ENCODE results near the gene CFAP299.

Gene CFAP299

GRCh38 chr4:80393246-80393969 lies 57.9 kb downstream of the CFAP299 start:
- TF ChIP-seq CEBPB (IDR thresholded peaks at IDR 0.05) (no peak), MAX (IDR thresholded peaks at IDR 0.05) (no peak), NFIC (IDR thresholded peaks at IDR 0.05) (no peak), FOXM1 (IDR thresholded peaks at IDR 0.05; ENCODE audit: borderline replicate concordance, low read depth) (no peak), USF1 (IDR thresholded peaks at IDR 0.05) (no peak), EGR1 (IDR thresholded peaks at IDR 0.05) (no peak), TEAD4 (IDR thresholded peaks at IDR 0.05) (no peak), TCF12 (IDR thresholded peaks at IDR 0.05; ENCODE audit: low read depth) (no peak)

- TF ChIP-seq TAF1 (IDR thresholded peaks at IDR 0.05; ENCODE audit: low read depth), result no peak
- no peak for TF ChIP-seq NFIC (IDR thresholded peaks at IDR 0.05)
- no peak for TF ChIP-seq MAX (IDR thresholded peaks at IDR 0.05)
- TF ChIP-seq CEBPB (IDR thresholded peaks at IDR 0.05), result no peak
- TF ChIP-seq EP300 (IDR thresholded peaks at IDR 0.05; ENCODE audit: borderline replicate concordance), result no peak
- no peak for TF ChIP-seq YY1 (IDR thresholded peaks at IDR 0.05; ENCODE audit: low read depth)
These were observed 58.4 kb downstream of the CFAP299 start for GRCh38 chr4:80393970-80394250.

- no peak for TF ChIP-seq EP300 (IDR thresholded peaks at IDR 0.05; ENCODE audit: borderline replicate concordance)
- no peak for TF ChIP-seq ZBTB7A (IDR thresholded peaks at IDR 0.05; ENCODE audit: low read depth)
- TF ChIP-seq CREB1 (IDR thresholded peaks at IDR 0.05; ENCODE audit: low read depth), result no peak
- TF ChIP-seq TAF1 (IDR thresholded peaks at IDR 0.05; ENCODE audit: low read depth), result no peak
- TF ChIP-seq MAX (IDR thresholded peaks at IDR 0.05), result no peak
These were observed 71.7 kb downstream of the CFAP299 start for GRCh38 chr4:80407246-80407645.

- TF ChIP-seq CREB1 (IDR thresholded peaks at IDR 0.05; ENCODE audit: low read depth), result no peak
- no peak for TF ChIP-seq TCF12 (IDR thresholded peaks at IDR 0.05; ENCODE audit: low read depth)
- TF ChIP-seq ZBTB7A (IDR thresholded peaks at IDR 0.05; ENCODE audit: low read depth), result no peak
- TF ChIP-seq CEBPB (IDR thresholded peaks at IDR 0.05), result no peak
- TF ChIP-seq TEAD4 (IDR thresholded peaks at IDR 0.05), result no peak
- no peak for TF ChIP-seq TAF1 (IDR thresholded peaks at IDR 0.05; ENCODE audit: low read depth)
- no peak for TF ChIP-seq RAD21 (IDR thresholded peaks at IDR 0.05; ENCODE audit: low read depth)
- TF ChIP-seq MAX (IDR thresholded peaks at IDR 0.05), result no peak
- TF ChIP-seq NFIC (IDR thresholded peaks at IDR 0.05), result no peak
- no peak for TF ChIP-seq USF1 (IDR thresholded peaks at IDR 0.05)
- TF ChIP-seq EGR1 (IDR thresholded peaks at IDR 0.05), result no peak
- TF ChIP-seq FOXM1 (IDR thresholded peaks at IDR 0.05; ENCODE audit: borderline replicate concordance, low read depth), result no peak
- no peak for TF ChIP-seq EP300 (IDR thresholded peaks at IDR 0.05; ENCODE audit: borderline replicate concordance)
- no peak for TF ChIP-seq REST (IDR thresholded peaks at IDR 0.05; ENCODE audit: low read depth)
- no peak for TF ChIP-seq YY1 (IDR thresholded peaks at IDR 0.05; ENCODE audit: low read depth)
These were observed 74.3 kb downstream of the CFAP299 start for GRCh38 chr4:80409809-80410208.

GRCh38 chr4:80412322-80412721 lies 76.8 kb downstream of the CFAP299 start:
- TF ChIP-seq FOXM1 (IDR thresholded peaks at IDR 0.05; ENCODE audit: borderline replicate concordance, low read depth) (no peak), NFIC (IDR thresholded peaks at IDR 0.05) (no peak), REST (IDR thresholded peaks at IDR 0.05; ENCODE audit: low read depth) (no peak), TCF12 (IDR thresholded peaks at IDR 0.05; ENCODE audit: low read depth) (no peak), EP300 (IDR thresholded peaks at IDR 0.05; ENCODE audit: borderline replicate concordance) (no peak), TEAD4 (IDR thresholded peaks at IDR 0.05) (no peak), EGR1 (IDR thresholded peaks at IDR 0.05) (no peak)

- TF ChIP-seq REST (IDR thresholded peaks at IDR 0.05; ENCODE audit: low read depth) (no peak), EGR1 (IDR thresholded peaks at IDR 0.05) (no peak), TCF12 (IDR thresholded peaks at IDR 0.05; ENCODE audit: low read depth) (no peak), CREB1 (IDR thresholded peaks at IDR 0.05; ENCODE audit: low read depth) (no peak), USF1 (IDR thresholded peaks at IDR 0.05) (no peak), FOXM1 (IDR thresholded peaks at IDR 0.05; ENCODE audit: borderline replicate concordance, low read depth) (no peak), ZBTB7A (IDR thresholded peaks at IDR 0.05; ENCODE audit: low read depth) (no peak), NFIC (IDR thresholded peaks at IDR 0.05) (no peak), MAX (IDR thresholded peaks at IDR 0.05) (no peak), RAD21 (IDR thresholded peaks at IDR 0.05; ENCODE audit: low read depth) (no peak), TAF1 (IDR thresholded peaks at IDR 0.05; ENCODE audit: low read depth) (no peak), YY1 (IDR thresholded peaks at IDR 0.05; ENCODE audit: low read depth) (no peak), EP300 (IDR thresholded peaks at IDR 0.05; ENCODE audit: borderline replicate concordance) (no peak), CEBPB (IDR thresholded peaks at IDR 0.05) (no peak), TEAD4 (IDR thresholded peaks at IDR 0.05) (no peak)
These were observed 77.6 kb downstream of the CFAP299 start for GRCh38 chr4:80413086-80413485.

All from Ishikawa (cell line).